OCI-LY1 (cell line): ENCODE results near the gene FAM20C.

ENCODE experiments used
- EZH2 ChIP-seq: fragments of 200-600 bp; sonication (generic), shearing (Covaris generic); IDR thresholded peaks from 2 replicates; pipeline ENCODE4 v1.8.0; 2017; ENCODE audit warnings: borderline replicate concordance, mixed run types, mild to moderate bottlenecking, antibody characterized with exemption, low read length, moderate library complexity, mixed read lengths
- TF ChIP-seq, protein P1 (sequence below): fragments of 200-600 bp; sonication (generic), shearing (Covaris generic); IDR thresholded peaks from 2 replicates; pipeline ENCODE4 v1.5.1; 2017; ENCODE audit warnings: mild to moderate bottlenecking, antibody characterized with exemption, low read length, moderate library complexity, mixed read lengths

DNA sequence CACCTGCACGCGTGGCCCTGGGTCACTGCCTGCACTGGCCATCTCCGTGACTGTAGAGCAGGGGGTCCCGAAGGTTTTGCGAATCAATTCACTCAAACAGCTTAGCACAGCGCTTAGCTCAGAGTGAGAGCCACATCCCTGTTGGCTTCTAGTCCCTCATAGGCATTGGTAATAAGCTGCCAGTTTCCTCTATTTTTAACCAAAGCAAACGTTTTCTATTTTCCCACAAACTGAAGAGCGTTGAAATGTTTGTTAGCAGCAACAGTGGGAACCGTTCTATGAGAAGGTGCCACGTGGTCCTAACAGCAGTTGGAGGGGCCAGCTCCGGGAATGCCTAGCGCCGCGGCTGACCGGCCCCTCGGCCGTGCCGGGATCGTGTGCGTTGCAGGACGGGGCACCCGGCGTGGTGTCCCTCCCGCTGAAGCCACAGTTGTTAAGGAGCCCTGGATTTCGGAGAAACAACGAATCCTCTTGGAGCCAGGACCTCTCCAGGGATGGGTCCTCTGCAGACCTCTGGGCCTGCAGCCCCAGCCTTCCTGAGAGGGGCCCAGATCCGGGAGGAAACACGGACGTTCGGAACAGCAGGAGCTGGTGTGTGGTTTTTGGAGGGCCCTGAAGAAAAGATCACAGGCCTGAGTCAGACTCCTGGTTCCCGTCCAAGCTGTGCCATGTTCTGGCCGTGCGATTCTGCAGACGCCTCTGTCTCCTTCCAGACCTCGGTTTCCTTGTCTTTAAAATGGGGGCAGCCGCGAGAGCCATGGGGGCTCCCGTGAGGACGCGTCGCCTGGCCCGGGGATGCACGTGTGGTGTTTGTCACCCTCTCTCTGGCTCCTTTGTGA, 40.3 kb downstream of the FAM20C start:
- TF ChIP-seq, protein P1, sequence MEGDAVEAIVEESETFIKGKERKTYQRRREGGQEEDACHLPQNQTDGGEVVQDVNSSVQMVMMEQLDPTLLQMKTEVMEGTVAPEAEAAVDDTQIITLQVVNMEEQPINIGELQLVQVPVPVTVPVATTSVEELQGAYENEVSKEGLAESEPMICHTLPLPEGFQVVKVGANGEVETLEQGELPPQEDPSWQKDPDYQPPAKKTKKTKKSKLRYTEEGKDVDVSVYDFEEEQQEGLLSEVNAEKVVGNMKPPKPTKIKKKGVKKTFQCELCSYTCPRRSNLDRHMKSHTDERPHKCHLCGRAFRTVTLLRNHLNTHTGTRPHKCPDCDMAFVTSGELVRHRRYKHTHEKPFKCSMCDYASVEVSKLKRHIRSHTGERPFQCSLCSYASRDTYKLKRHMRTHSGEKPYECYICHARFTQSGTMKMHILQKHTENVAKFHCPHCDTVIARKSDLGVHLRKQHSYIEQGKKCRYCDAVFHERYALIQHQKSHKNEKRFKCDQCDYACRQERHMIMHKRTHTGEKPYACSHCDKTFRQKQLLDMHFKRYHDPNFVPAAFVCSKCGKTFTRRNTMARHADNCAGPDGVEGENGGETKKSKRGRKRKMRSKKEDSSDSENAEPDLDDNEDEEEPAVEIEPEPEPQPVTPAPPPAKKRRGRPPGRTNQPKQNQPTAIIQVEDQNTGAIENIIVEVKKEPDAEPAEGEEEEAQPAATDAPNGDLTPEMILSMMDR = no peak
- TF ChIP-seq EZH2 = no peak
